HG02642 (cell line): Measurements from ENCODE around the gene RASGRF1.
"Not testable (repeated sequence)": the region's sequence is repeated elsewhere in the genome, so short reads cannot be mapped to it uniquely, and the experiment has no call there.

Experiments
- ATAC-seq: cut with Tn5 transposase; IDR thresholded peaks from one replicate; pipeline ENCODE4 v1.9.1; 2021; ENCODE audit warnings: mild to moderate bottlenecking; ENCODE audit not compliant: unreplicated experiment, poor library complexity

RASGRF1 gene

GRCh38 chr15:79042213-79042928, 48.2 kb downstream of the RASGRF1 start:
- ATAC-seq, result no peak

GRCh38 chr15:79041601-79042168, 48.9 kb downstream of the RASGRF1 start:
- no peak for ATAC-seq

- no peak for ATAC-seq
Observed at GRCh38 chr15:79037848-79038247, 52.7 kb downstream of the RASGRF1 start.

- no peak for ATAC-seq
Observed at GRCh38 chr15:79036323-79036722, 54.3 kb downstream of the RASGRF1 start.

- ATAC-seq, result no peak
Observed at GRCh38 chr15:79035814-79036213, 54.8 kb downstream of the RASGRF1 start.

GRCh38 chr15:79035111-79035601, 55.4 kb downstream of the RASGRF1 start:
- ATAC-seq, result no peak

- no peak for ATAC-seq
Observed at GRCh38 chr15:79034284-79034683, 56.3 kb downstream of the RASGRF1 start.

GRCh38 chr15:79032656-79033055, 57.9 kb downstream of the RASGRF1 start:
- ATAC-seq, result no peak

GRCh38 chr15:79031821-79032220, 58.8 kb downstream of the RASGRF1 start:
- no peak for ATAC-seq

- ATAC-seq, result no peak
Observed at GRCh38 chr15:79031201-79031600, 59.4 kb downstream of the RASGRF1 start.

GRCh38 chr15:79030470-79030869, 60.1 kb downstream of the RASGRF1 start:
- ATAC-seq, result no peak

GRCh38 chr15:79028411-79028964, 62.1 kb downstream of the RASGRF1 start:
- no peak for ATAC-seq

GRCh38 chr15:79027532-79028410, 62.8 kb downstream of the RASGRF1 start:
- no peak for ATAC-seq

- no peak for ATAC-seq
Observed at GRCh38 chr15:79025802-79026201, 64.8 kb downstream of the RASGRF1 start.

- no peak for ATAC-seq
Observed at GRCh38 chr15:79025201-79025600, 65.4 kb downstream of the RASGRF1 start.

GRCh38 chr15:79024493-79024892, 66.1 kb downstream of the RASGRF1 start:
- ATAC-seq, result not testable (repeated sequence)

GRCh38 chr15:79023918-79024317, 66.7 kb downstream of the RASGRF1 start:
- ATAC-seq, result no peak

GRCh38 chr15:79023546-79023890, 67.1 kb downstream of the RASGRF1 start:
- ATAC-seq, result no peak

- no peak for ATAC-seq
Observed at GRCh38 chr15:79018960-79019359, 71.6 kb downstream of the RASGRF1 start.

- ATAC-seq, result no peak
Observed at GRCh38 chr15:79017953-79018352, 72.6 kb downstream of the RASGRF1 start.
